Endothelial cell of umbilical vein (primary cell): ENCODE results near the gene REL. TPM values are rescaled to one million over a fixed set of nuclear protein-coding genes. Genes with fewer than 3 reads are reported as not detected.

Source experiments
- BruUV-seq: library from RNA; stranded (reverse); fragments of 400-500 nt; replicated peaks from 2 replicates; lab custom pipeline; 2021; lab: Mats Ljungman, UMichigan
- CTCF ChIA-PET: fragments of 300-600, 350-600 bp; sonication (Branson Sonifier 250); formaldehyde crosslinking; loops from one replicate; lab custom pipeline; 2021; ENCODE audit warnings: antibody characterized with exemption, inconsistent platforms; lab: Charles Lee
- POLR2A ChIA-PET: fragments of 300-600, 350-600 bp; sonication (Branson Sonifier 250); formaldehyde crosslinking; loops from one replicate; lab custom pipeline; 2021; ENCODE audit warnings: antibody characterized with exemption, inconsistent platforms; lab: Charles Lee
- DNase-seq: peaks from one replicate; pipeline ENCODE4 v3.0.0-alpha.2; 2011; ENCODE audit warnings: low read depth, low spot score
- FAIRE-seq: peaks from 2 replicates; lab custom pipeline; 2011; peaks lifted over from hg19 to GRCh38; lab: Jason Lieb, UNC
- H2AFZ ChIP-seq: 2 replicates; pipeline ENCODE4 v1.6.0; 2012; ENCODE audit warnings: low read depth, low read length, control low read depth, inconsistent platforms
- H3K27ac ChIP-seq: 2 replicates; pipeline ENCODE4 v1.5.1; 2011; ENCODE audit warnings: low read depth, mild to moderate bottlenecking, control low read depth, low read length, moderate library complexity; ENCODE audit not compliant: insufficient read depth
- H3K27me3 ChIP-seq, 2 experiments: 2 replicates each; pipeline versions ENCODE4 v1.6.0 to v1.6.1; 2011; ENCODE audit warnings: low read length in 2 of 2, mixed read lengths in 1 of 2; ENCODE audit not compliant: control insufficient read depth in 2 of 2, insufficient read depth in 2 of 2
- H3K36me3 ChIP-seq, 2 experiments: 2 replicates in 1 of 2; 3 replicates in 1 of 2; pipeline ENCODE4 v1.5.1; 2011; ENCODE audit warnings: low read length in 2 of 2, mild to moderate bottlenecking in 1 of 2, moderate library complexity in 1 of 2; ENCODE audit not compliant: control insufficient read depth in 2 of 2, insufficient read depth in 2 of 2; ENCODE audit errors: extremely low read depth in 1 of 2
- H3K4me1 ChIP-seq: 3 replicates; pipeline ENCODE4 v1.5.1; 2011; ENCODE audit warnings: mild to moderate bottlenecking, low read length; ENCODE audit not compliant: control insufficient read depth, insufficient read depth; ENCODE audit errors: extremely low read depth
- H3K4me2 ChIP-seq: 2 replicates; pipeline ENCODE4 v1.6.1; 2011; ENCODE audit warnings: low read length, control low read depth, mixed read lengths; ENCODE audit not compliant: insufficient read depth
- H3K4me3 ChIP-seq, 3 experiments: fragments of 200-600 bp in 1 of 3; sonication (generic), shearing (Covaris generic) in 1 of 3; replicated peaks in 1 of 3; 2 replicates each; pipeline ENCODE4 v1.5.1; 2011 to 2016; ENCODE audit warnings: control low read depth in 3 of 3, low read length in 3 of 3, mild to moderate bottlenecking in 2 of 3, inconsistent platforms in 1 of 3, low read depth in 1 of 3, moderate library complexity in 1 of 3; ENCODE audit not compliant: insufficient read depth in 1 of 3
- H3K79me2 ChIP-seq: 2 replicates; pipeline ENCODE4 v1.6.0; 2012; ENCODE audit warnings: low read length, inconsistent platforms; ENCODE audit not compliant: control insufficient read depth, insufficient read depth
- H3K9ac ChIP-seq: replicated peaks from 2 replicates; pipeline ENCODE3; 2011; ENCODE audit warnings: low read length, control low read depth; ENCODE audit not compliant: insufficient read depth; ENCODE audit errors: extremely low read depth
- H3K9me1 ChIP-seq: replicated peaks from 3 replicates; pipeline ENCODE4 v1.6.0; 2011; ENCODE audit warnings: mild to moderate bottlenecking, low read length; ENCODE audit not compliant: control insufficient read depth, insufficient read depth; ENCODE audit errors: extremely low read depth
- H3K9me3 ChIP-seq: replicated peaks from 2 replicates; pipeline ENCODE4 v1.5.1; 2012; ENCODE audit warnings: low read length, inconsistent platforms; ENCODE audit not compliant: control insufficient read depth, insufficient read depth
- H4K20me1 ChIP-seq: replicated peaks from 2 replicates; pipeline ENCODE3; 2011; ENCODE audit warnings: mild to moderate bottlenecking, low read length; ENCODE audit not compliant: control insufficient read depth, insufficient read depth; ENCODE audit errors: extremely low read depth
- CTCF ChIP-seq, 2 donors: IDR thresholded peaks; 1 replicate in 1 of 2; 2 replicates in 1 of 2; pipeline ENCODE4 v1.5.1; 2011; ENCODE audit warnings: low read length in 2 of 2, mild to moderate bottlenecking in 2 of 2, moderate library complexity in 2 of 2, control low read depth in 1 of 2, inconsistent platforms in 1 of 2, low read depth in 1 of 2; ENCODE audit not compliant: insufficient read depth in 1 of 2; ENCODE audit errors: extremely low read depth in 1 of 2
- EZH2 ChIP-seq: IDR thresholded peaks from 2 replicates; pipeline ENCODE4 v1.6.1; 2012; ENCODE audit warnings: borderline replicate concordance, low read depth, mild to moderate bottlenecking, moderate library complexity, low read length, inconsistent platforms; ENCODE audit not compliant: severe bottlenecking
- FOS ChIP-seq: IDR thresholded peaks from 2 replicates; pipeline ENCODE4 v1.6.1; 2011; ENCODE audit warnings: mild to moderate bottlenecking, low read length, moderate library complexity, borderline replicate concordance; ENCODE audit not compliant: insufficient read depth
- JUN ChIP-seq: IDR thresholded peaks from 2 replicates; pipeline ENCODE4 v1.6.1; 2011; ENCODE audit warnings: borderline replicate concordance, low read depth; ENCODE audit not compliant: insufficient read length, insufficient read depth
- MAX ChIP-seq: IDR thresholded peaks from 2 replicates; pipeline ENCODE4 v1.6.1; 2011; ENCODE audit not compliant: insufficient read depth, insufficient read length
- MYC ChIP-seq: IDR thresholded peaks from one replicate; pipeline ENCODE4 v1.6.1; 2011; ENCODE audit warnings: mild to moderate bottlenecking, low read depth, low read length
- POLR2A ChIP-seq: IDR thresholded peaks from 2 replicates; pipeline ENCODE4 v1.6.1; 2012; ENCODE audit warnings: low read depth, mild to moderate bottlenecking, control low read depth, low read length
- dilution Hi-C: fragments of 300-500 bp; cut with MboI; formaldehyde crosslinking; loops from one replicate; pipeline ENCODE4 v1.15.0; 2019; ENCODE audit warnings: low sequenced_read_pairs; ENCODE audit not compliant: extremely low pct_ligation_motif_present
- intact Hi-C: fragments of 100-400 bp; cut with micrococcal nuclease; formaldehyde crosslinking; loops from one replicate; pipeline ENCODE4 v1.10.0; 2022
- polyA plus RNA-seq, 4 experiments: library from polyadenylated mRNA; depleted of rRNA in 3 of 4; stranded (reverse) in 3 of 4; unstranded in 1 of 4; fragments of >200 nt; gene quantifications; 2 replicates each; pipeline versions ENCODE4 v1.2.1 to v1.2.3, GENCODE V29; 2011 to 2012; ENCODE audit warnings: missing spikeins in 1 of 4
- total RNA-seq: library from RNA; stranded (reverse); gene quantifications from 2 replicates; pipeline ENCODE4 v1.2.3, GENCODE V29; 2021

Gene REL
- total and polyA plus RNA-seq, 2 donors (not counting 3 experiments of a cell fraction or from before 2014, with no cell fraction given): 3.5 to 12.8 TPM

DNA sequence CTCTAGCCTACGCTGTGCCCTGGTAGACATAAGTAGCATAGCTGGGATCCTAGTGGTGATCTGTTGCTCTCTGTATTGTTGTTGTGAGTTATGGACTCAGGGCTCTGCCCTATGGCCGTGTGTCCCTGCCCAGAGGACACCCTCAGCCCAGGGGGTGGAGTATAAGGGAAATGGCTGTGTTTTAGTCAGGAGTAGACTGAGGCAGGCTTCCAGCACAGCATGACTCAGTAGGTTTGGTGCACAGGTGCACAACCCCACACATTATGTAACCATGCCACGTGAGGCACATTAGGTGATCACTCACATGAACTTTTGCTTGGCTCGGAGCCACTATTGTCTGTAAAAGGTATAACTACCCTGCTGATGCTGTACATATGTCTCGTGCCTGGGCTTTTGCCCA lies 76.3 kb downstream of the REL start:
- intact Hi-C loops: no loop called here

GRCh38 chr2:60958361-60958760 lies 77.0 kb downstream of the REL start:
- ChIA-PET CTCF (interaction anchor here (0.8 to 1.8 kb wide), 4 partner anchors 10 to 153 kb away, joined by 3 to 4 read pairs (median 4); no protein-coding TSS in a partner anchor), POLR2A (no interaction called here)
- no peaks in the 10 kb centered on the region for H3K9me1 ChIP-seq
- no peak overlapping the region for H3K9ac ChIP-seq
- H3K4me1 ChIP-seq: peaks cover 19% of the 10 kb centered on the region
- no peaks in the 10 kb centered on the region for H3K9me3 ChIP-seq
- H3K27ac ChIP-seq: peak overlapping the region; percentile 90
- H3K36me3 ChIP-seq: peaks cover 0 to 2% of the 10 kb centered on the region in 2 experiments
- BruUV-seq: TSS peak; percentile 92
- H3K4me3 ChIP-seq: no peak overlapping the region
- H4K20me1 ChIP-seq: no peaks in the 10 kb centered on the region
- peak overlapping the region; percentile 53 for H2AFZ ChIP-seq
- H3K79me2 ChIP-seq: no peaks in the 10 kb centered on the region
- H3K27me3 ChIP-seq: no peaks in the 10 kb centered on the region
- dilution Hi-C loops: no loop called here
- FAIRE-seq (no peak), DNase-seq (peak; percentile 23)
- intact Hi-C loops: no loop called here
- TF ChIP-seq EZH2: no peak
- TF ChIP-seq JUN: no peak
- no peak for TF ChIP-seq MAX
- TF ChIP-seq MYC: no peak
- TF ChIP-seq POLR2A: no peak
- TF ChIP-seq FOS: no peak
- no peak for TF ChIP-seq CTCF (IDR thresholded peaks at IDR 0.05; ENCODE audit: extremely low read depth in 1 of 2, insufficient read depth in 1 of 2, low read depth in 1 of 2, low read length in 2 of 2)
- H3K4me2 ChIP-seq: no peak overlapping the region

More for the DNA sequence above, 76.3 kb downstream of the REL start:
- ChIA-PET CTCF (interaction anchor here (1.8 kb wide), 1 partner anchor 11 kb away, joined by 4 read pairs; no protein-coding TSS in a partner anchor), POLR2A (no interaction called here)
- no peak overlapping the region for H3K4me3 ChIP-seq
- no peaks in the 10 kb centered on the region for H3K9me1 ChIP-seq
- TF ChIP-seq EZH2 (no peak), MAX (no peak), FOS (no peak), POLR2A (no peak)
- no peaks in the 10 kb centered on the region for H3K9me3 ChIP-seq
- H3K27me3 ChIP-seq: no peaks in the 10 kb centered on the region
- no peaks in the 10 kb centered on the region for H3K79me2 ChIP-seq
- H3K27ac ChIP-seq: peak overlapping the region; percentile 90
- BruUV-seq: no TSS peak
- H4K20me1 ChIP-seq: no peaks in the 10 kb centered on the region
- dilution Hi-C loops: no loop called here
- FAIRE-seq: peak; percentile 33
- peaks cover 0 to 2% of the 10 kb centered on the region in 2 experiments for H3K36me3 ChIP-seq
- H3K4me1 ChIP-seq: peaks cover 19% of the 10 kb centered on the region
- peak; percentile 56 for DNase-seq
- no peak overlapping the region for H3K9ac ChIP-seq
- H3K4me2 ChIP-seq: no peak overlapping the region
- H2AFZ ChIP-seq: no peak overlapping the region
